Pancreas (tissue), 10 donors: ENCODE data around the gene APOBEC4. TPM values are rescaled to one million over a fixed set of nuclear protein-coding genes. Genes with fewer than 3 reads are reported as not detected.

Source experiments
- ATAC-seq, 4 donors: fragments of 200-7000 bp; cut with Tn5 transposase; one replicate each; pipeline versions ENCODE4 v1.8.0 to v1.9.1; 2020; ENCODE audit warnings: mild to moderate bottlenecking in 4 of 4, moderate library complexity in 4 of 4
- DNase-seq, 6 donors: peaks; one replicate each; pipeline ENCODE4 v3.0.0-alpha.2; 2020
- FAIRE-seq: peaks from 2 replicates; lab custom pipeline; 2012; peaks lifted over from hg19 to GRCh38; lab: Jason Lieb, UNC
- H3K27ac ChIP-seq, 4 donors: fragments of 200-600 bp; sonication (generic); 1 replicate in 3 of 4; 2 replicates in 1 of 4; pipeline versions ENCODE4 v1.5.0 to v1.8.0; 2020
- H3K27me3 ChIP-seq, 4 donors: fragments of 200-600 bp; one replicate each; pipeline ENCODE4 v1.8.0; 2021
- H3K36me3 ChIP-seq, 3 donors: fragments of 200-600 bp; sonication (generic) in 1 of 3; one replicate each; pipeline versions ENCODE4 v1.5.0 to v1.8.0; 2020 to 2021
- H3K4me1 ChIP-seq, 3 donors: fragments of 200-600 bp; one replicate each; pipeline ENCODE4 v1.8.0; 2021
- H3K4me3 ChIP-seq, 4 donors: fragments of 200-600 bp; sonication (generic) in 2 of 4; one replicate each; pipeline versions ENCODE4 v1.5.0 to v1.8.0; 2020 to 2021
- H3K9me3 ChIP-seq, 4 donors: fragments of 200-600 bp; one replicate each; pipeline ENCODE4 v1.8.0; 2021
- CTCF ChIP-seq, 4 donors: fragments of 200-600 bp; sonication (generic) in 3 of 4; IDR thresholded peaks; one replicate each; pipeline versions ENCODE4 v1.5.0 to v1.8.0; 2021; ENCODE audit warnings: antibody characterized with exemption in 4 of 4
- WGBS, 2 donors: extraction: QIAGEN DNeasy Blood & Tissue Kit; methylation state at CpG; one replicate each; pipeline ENCODE4 v1.1.7; 2013; 5-methylcytosine and 5-hydroxymethylcytosine counted together
- intact Hi-C, 3 donors: fragments of 100-400 bp; cut with DNase I; formaldehyde crosslinking; loops; one replicate each; pipeline versions ENCODE4 v1.11.1 to v1.14.2; 2022
- polyA plus RNA-seq, 2 donors: library from polyadenylated mRNA; stranded (reverse); fragments of 200-250 nt; gene quantifications; one replicate each; pipeline ENCODE4 v1.2.3, GENCODE V29; 2013
- total RNA-seq, 6 donors: library from RNA; stranded (reverse); fragmentation: NEBNext Ultra II Directional in 4 of 6; extraction: Animal tissue kit (Norgen Biotek cat#: 25700) in 4 of 6; gene quantifications; one replicate each; pipeline versions ENCODE4 v1.2.1 to v1.2.4, GENCODE V29; 2021 to 2023
- donor health status: healthy with polysubstance abuse.
- donor health status: DM: no; HTN: no; CAD: no; lungs with moderate emphysema.
- donor health status: DM: no; HTN: no; CAD: no.
- donor health status: control.
- donor health status: control.
- donor health status: Bipolar disorder and iron deficiency.
- donor health status: DM: yes; HTN: yes; CAD: no.
- donor health status: DM: no; HTN: no; CAD: no.
- donor health status: DM: no; HTN: no; CAD: no.
- donor health status: DM: yes; HTN: yes; CAD: no.

The APOBEC4 gene
- total and polyA plus RNA-seq, 8 donors: 0.05 TPM; not detected in 7

- FAIRE-seq (no peak), DNase-seq (no peak), ATAC-seq (no peak)
- no peak for TF ChIP-seq CTCF (IDR thresholded peaks at IDR 0.05)
- Histone ChIP-seq H3K4me3 (peak overlapping the region; percentile 42 to 82 (median 77)), H3K4me1 (peaks cover 9 to 28% (median 16%) of the 10 kb centered on the region in 3 donors), H3K36me3 (no peaks in the 10 kb centered on the region), H3K27ac (peak overlapping the region in 3 of 4 donors; percentile 49 to 89 (median 65)), H3K27me3 (no peaks in the 10 kb centered on the region), H3K9me3 (no peaks in the 10 kb centered on the region)
- 2% methylated on average over 15 of the region's 15 CpGs for WGBS, 2 donors
- intact Hi-C loops: no loop called here
These were observed 16.8 kb downstream of the APOBEC4 start for GRCh38 chr1:183636334-183636682.

- no peak for TF ChIP-seq CTCF (IDR thresholded peaks at IDR 0.05)
- Histone ChIP-seq H3K36me3 (no peaks in the 10 kb centered on the region), H3K4me1 (peaks cover 9 to 33% (median 16%) of the 10 kb centered on the region in 3 donors), H3K27ac (peak within 1 kb of the TSS; percentile 69 to 91 (median 82)), H3K27me3 (no peaks in the 10 kb centered on the region), H3K9me3 (no peaks in the 10 kb centered on the region), H3K4me3 (peak within 1 kb of the TSS; percentile 75 to 83 (median 80))
- ATAC-seq: peak; percentile 92 to 97 (median 95)
- peak; percentile 95 to 98 (median 97) for DNase-seq
- no peak for FAIRE-seq
- 0 to 1% methylated on average over 63 to 65 of the region's 65 CpGs for WGBS, 2 donors
- intact Hi-C loops: no loop called here
These were observed 17.3 kb downstream of the APOBEC4 start, which contains the start of gene ARPC5 for GRCh38 chr1:183635606-183636333. ARPC5 (minus strand) TSS chr1:183635783; CDS start chr1:183635659, 124 bp downstream.

GRCh38 chr1:183635099-183635605 lies 18.0 kb downstream of the APOBEC4 start:
- Histone ChIP-seq H3K27me3 (no peaks in the 10 kb centered on the region), H3K9me3 (no peaks in the 10 kb centered on the region), H3K4me1 (peaks cover 9 to 33% (median 16%) of the 10 kb centered on the region in 3 donors), H3K36me3 (no peaks in the 10 kb centered on the region), H3K4me3 (peak overlapping the region; percentile 75 to 83 (median 80)), H3K27ac (peak overlapping the region; percentile 69 to 91 (median 82))
- WGBS, 2 donors: 0 to 1% methylated on average over 33 to 42 of the region's 42 CpGs
- intact Hi-C loops: no loop called here
- peak; percentile 51 to 66 (median 56) for ATAC-seq
- TF ChIP-seq CTCF (IDR thresholded peaks at IDR 0.05): no peak
- FAIRE-seq: no peak
- peak; percentile 22 to 82 (median 56) for DNase-seq

- Histone ChIP-seq H3K36me3 (no peaks in the 10 kb centered on the region), H3K27ac (peak overlapping the region; percentile 69 to 91 (median 82)), H3K4me1 (peaks cover 9 to 33% (median 16%) of the 10 kb centered on the region in 3 donors), H3K27me3 (no peaks in the 10 kb centered on the region), H3K9me3 (no peaks in the 10 kb centered on the region), H3K4me3 (peak overlapping the region; percentile 75 to 83 (median 80))
- FAIRE-seq (no peak), ATAC-seq (no peak), DNase-seq (no peak)
- TF ChIP-seq CTCF (IDR thresholded peaks at IDR 0.05): no peak
- intact Hi-C loops: no loop called here
- WGBS, 2 donors: 2% methylated on average over 10 of the region's 10 CpGs
These were observed 18.6 kb downstream of the APOBEC4 start for GRCh38 chr1:183634429-183635065.
